HG02610 (cell line): Measurements from ENCODE around the gene AKT2.
"Not testable (repeated sequence)": the region's sequence is repeated elsewhere in the genome, so short reads cannot be mapped to it uniquely, and the experiment has no call there.

Experiments used
- ATAC-seq: cut with Tn5 transposase; IDR thresholded peaks from one replicate; pipeline ENCODE4 v1.9.1; 2021; ENCODE audit warnings: mild to moderate bottlenecking, moderate library complexity; ENCODE audit not compliant: unreplicated experiment

Gene AKT2

DNA sequence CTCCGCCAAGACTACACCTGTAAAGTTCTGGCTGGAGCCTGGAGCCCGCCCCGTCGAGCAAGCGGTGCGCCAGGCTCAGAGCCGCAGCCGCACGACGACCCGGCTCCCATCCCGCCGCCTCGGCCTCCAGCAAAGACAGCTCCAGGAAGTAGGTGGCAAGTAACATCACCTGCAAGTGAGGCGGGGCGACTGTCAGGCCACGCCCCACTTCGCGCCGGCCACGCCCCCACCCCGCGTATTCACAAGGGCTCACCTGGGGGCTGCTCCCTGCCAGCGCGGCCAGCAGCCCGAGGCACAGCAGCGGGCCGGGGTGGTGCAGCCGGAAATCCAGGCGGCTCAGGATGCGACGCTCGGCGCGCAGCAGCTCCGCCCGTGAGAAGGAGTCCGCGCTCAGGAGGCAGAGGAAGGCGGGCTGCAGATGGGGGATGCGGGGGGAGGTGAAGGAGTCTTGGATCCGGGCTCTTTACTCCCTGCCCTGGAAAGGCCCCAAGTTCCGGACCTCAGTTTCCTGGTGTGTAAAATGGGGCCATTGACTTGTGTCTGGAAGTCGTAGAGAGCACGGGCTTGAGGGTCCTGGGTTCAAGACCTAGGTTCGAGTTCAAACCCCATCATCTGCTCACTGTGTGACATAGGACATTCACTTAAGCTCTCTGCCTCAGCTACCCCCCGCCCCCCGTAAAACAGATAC is 61.9 kb downstream of the AKT2 start:
- no peak for ATAC-seq

DNA sequence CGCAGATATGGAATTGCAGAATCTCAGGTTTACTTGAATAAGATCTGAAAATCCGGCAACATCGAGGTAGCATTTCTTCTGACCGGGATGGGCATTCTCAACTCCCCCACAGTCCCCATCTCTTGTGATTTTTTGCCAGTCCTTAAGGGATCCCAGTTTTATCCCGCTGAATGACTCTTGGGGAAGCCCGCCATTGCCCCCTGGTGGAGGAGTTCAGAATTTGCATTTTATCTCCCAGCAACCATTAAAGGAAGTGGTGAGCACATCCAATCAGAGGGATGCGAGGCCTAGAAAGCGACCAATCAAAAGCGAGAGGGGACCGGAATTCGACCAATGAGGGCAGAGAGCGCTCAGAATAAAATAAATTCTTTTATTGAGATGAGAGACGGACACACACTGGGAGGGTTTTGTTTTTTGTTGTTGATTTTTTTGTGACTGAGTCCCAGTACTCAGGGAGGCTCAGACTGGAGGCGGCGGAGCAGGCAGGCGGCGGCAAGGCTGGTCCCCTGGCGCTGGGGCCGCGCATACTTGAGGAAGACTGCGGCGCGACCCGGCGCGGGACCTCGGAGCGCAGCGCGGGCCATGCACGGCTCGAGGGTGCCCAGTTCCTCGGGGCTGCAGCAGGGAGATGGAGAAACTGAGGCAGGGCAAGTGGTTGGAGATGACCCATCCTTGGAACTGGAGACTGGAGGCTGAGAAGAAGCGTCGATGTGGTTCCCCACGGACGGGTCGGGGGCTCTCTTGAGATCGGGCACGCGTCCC is 63.1 kb downstream of the AKT2 start:
- ATAC-seq = no peak

DNA sequence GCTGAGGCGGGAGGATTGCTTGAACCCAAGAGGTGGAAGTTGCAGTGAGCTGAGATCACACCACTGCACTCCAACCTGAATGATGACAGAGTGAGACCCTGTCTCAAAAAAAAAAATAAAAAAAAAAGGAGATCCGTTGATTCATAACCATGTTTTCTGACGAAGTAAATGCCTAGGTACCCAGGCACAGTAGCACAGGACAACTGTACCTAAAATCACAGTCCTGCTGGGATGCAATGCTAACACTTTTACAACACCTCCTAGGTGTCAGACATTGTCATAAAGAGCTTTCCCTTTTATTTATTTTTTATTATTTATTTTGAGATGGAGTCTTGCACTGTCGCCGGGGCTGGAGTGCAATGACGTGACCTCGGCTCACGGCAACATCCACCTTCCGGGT is 64.5 kb downstream of the AKT2 start:
- ATAC-seq = no peak

DNA sequence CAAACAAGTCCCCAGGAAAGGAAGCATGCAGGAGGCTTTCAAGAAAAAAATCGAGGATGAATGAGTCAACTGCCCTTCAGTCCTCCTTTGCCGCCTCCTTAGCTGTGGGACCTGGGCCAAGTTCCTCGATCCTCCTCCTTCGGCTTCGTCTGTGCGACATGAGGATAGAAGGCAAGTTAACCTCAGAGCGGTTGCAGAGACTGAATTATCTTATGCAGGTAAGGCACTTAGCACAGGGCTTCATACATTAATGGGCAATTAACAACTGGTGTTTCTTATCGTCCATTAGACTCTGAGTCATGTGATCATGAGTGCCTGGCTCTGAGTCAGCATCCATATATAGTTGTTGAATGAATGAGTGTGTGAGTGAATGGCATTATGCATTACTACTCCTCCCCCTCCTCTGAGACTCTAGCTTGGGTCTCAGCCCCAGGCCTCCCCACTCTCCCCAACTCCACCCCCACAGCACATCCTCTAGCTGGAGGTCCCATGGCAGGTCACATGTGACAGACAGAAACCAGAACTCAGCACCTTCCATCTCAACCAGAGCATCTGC is 65.3 kb downstream of the AKT2 start:
- ATAC-seq = no peak

DNA sequence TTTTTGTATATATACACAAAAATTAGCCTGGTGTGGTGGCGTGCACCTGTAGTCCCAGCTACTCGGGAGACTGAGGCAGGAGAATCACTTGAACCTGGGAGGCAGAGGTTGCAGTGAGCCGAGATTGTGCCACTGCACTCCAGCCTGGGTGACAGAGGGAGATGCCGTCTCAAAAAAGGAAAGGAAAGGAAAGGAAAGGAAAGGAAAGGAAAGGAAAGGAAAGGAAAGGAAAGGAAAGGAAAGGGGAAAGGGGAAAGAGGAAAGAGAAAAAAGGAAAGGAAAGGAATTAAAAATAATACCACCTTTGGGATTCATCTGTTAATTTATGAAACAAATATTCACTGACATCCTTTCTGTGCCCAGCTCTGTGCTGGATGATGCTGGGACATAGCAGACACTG is 66.1 kb downstream of the AKT2 start:
- not testable (repeated sequence) for ATAC-seq

- no peak for ATAC-seq
These were observed 66.9 kb downstream of the AKT2 start, which contains the start of gene TTC9B for GRCh38 chr19:40217934-40218890. Gene TTC9B, minus strand, starts transcription at chr19:40218384. Its CDS starts 3 bp downstream, at chr19:40218381.

DNA sequence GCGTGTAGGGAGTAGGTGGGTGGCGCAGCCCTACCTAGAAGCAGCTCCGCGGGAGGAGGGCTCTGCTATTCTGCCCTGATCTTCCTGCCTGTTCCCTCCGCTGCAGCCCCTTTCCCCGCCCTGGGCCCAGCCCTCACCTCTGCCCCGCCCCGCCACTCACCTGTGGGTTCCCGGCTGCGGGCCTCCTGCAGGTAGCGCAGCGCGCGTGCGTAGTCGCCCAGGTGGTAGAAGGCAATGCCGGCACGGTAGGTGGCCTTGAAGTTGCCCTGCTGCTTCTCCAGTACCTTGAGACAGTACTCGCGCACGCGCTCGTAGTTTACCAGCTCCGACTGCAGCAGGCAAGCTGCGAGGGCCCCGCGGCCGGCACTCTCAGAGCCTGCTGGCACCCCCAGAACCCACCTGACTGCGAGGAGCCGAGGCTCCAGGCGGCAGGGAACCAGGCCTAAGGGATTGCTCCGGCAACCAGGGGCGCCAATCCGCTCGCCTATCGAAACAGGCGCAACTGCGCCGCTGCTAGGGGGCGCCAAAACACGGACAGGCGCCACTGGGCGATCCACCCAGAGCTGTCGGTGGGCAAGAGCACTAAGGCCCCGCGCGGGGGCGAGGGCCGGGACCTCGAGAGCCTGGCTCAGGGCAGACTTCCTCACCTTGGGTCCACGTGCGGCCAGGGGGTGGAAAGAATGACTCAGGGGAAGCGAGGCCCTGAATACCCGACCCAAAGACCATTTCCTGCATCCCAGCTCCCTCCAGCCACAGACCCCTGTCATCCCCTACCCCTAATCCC is 67.9 kb downstream of the AKT2 start:
- no peak for ATAC-seq

DNA sequence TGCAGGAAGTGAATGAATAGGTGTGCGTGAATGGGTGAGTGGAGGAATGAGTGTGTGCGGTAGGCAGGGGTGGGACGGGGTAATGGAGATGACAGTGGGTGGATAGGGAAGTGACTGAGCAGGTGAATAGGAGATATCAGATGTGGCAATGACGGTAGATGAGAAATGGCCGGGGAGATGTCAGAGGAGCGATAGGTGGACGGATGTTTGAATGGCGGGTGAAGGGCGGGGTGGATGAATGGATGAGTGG is 68.4 kb downstream of the AKT2 start:
- ATAC-seq = no peak

- no peak for ATAC-seq
These were observed 69.0 kb downstream of the AKT2 start for GRCh38 chr19:40216013-40216776.

- ATAC-seq = no peak
These were observed 70.2 kb downstream of the AKT2 start for GRCh38 chr19:40214936-40215335.

DNA sequence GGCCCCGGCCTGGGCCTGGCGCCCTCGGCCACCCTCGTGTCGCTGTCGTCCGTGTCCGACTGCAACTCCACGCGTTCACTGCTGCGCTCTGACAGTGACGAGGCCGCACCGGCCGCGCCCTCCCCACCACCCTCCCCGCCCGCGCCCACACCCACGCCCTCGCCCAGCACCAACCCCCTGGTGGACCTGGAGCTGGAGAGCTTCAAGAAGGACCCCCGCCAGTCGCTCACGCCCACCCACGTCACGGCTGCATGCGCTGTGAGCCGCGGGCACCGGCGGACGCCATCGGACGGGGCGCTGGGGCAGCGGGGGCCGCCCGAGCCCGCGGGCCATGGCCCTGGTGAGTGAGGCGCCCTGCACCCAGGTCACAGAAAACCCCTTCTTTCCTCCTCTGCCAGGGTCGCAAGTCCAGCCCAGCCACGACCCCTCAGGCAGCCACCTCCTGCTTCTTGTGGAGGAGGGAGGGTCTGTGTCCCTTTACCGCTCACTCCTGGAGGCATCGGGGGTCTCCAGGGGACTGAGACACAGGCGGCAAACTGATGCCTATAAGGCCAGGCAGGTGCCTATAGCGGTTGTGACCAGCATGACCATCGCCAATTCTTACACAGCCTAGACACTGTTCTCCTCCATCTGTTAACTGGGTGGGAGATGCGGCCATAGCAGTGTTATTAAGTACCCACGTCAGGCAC is 71.1 kb downstream of the AKT2 start:
- no peak for ATAC-seq

GRCh38 chr19:40213251-40213829 is 71.8 kb downstream of the AKT2 start:
- ATAC-seq = no peak

- no peak for ATAC-seq
These were observed 74.3 kb downstream of the AKT2 start for GRCh38 chr19:40210889-40211288.

- ATAC-seq = no peak
These were observed 76.5 kb downstream of the AKT2 start for GRCh38 chr19:40208602-40209001.

- ATAC-seq = no peak
These were observed 79.4 kb downstream of the AKT2 start for GRCh38 chr19:40205760-40206159.

- no peak for ATAC-seq
These were observed 80.8 kb downstream of the AKT2 start for GRCh38 chr19:40204381-40204780.

- ATAC-seq = no peak
These were observed 84.6 kb downstream of the AKT2 start for GRCh38 chr19:40200341-40201099.
